H1 (cell line): ENCODE results near the gene LPGAT1. TPM values are rescaled to one million over a fixed set of nuclear protein-coding genes. Genes with fewer than 3 reads are reported as not detected.

Source experiments
- ATF3 ChIP-seq: IDR thresholded peaks from 2 replicates; pipeline ENCODE4 v1.6.1; 2011; ENCODE audit warnings: low read depth, mild to moderate bottlenecking, low read length; ENCODE audit not compliant: insufficient read depth
- CBX5 ChIP-seq: fragments of 300-800, 300-1000 bp; sonication (generic); IDR thresholded peaks from 2 replicates; pipeline ENCODE4 v1.7.1; 2016; ENCODE audit warnings: antibody characterized with exemption, low read length, low read depth
- HDAC2 ChIP-seq, 2 experiments: fragments of 300-600 bp in 1 of 2; sonication (generic) in 1 of 2; IDR thresholded peaks; 2 replicates each; pipeline ENCODE4 v1.6.1; 2011 to 2012; ENCODE audit warnings: low read depth in 2 of 2, low read length in 2 of 2, mild to moderate bottlenecking in 2 of 2, moderate library complexity in 2 of 2, borderline replicate concordance in 1 of 2, inconsistent platforms in 1 of 2
- TAF7 ChIP-seq: optimal IDR thresholded peaks from 2 replicates; pipeline ENCODE3; 2011; ENCODE audit warnings: low read depth, mild to moderate bottlenecking, inconsistent platforms, low read length, moderate library complexity, borderline replicate concordance
- polyA plus RNA-seq, 7 experiments: library from polyadenylated mRNA; depleted of rRNA in 3 of 7; stranded (reverse) in 5 of 7; unstranded in 2 of 7; fragments of >200 nt in 5 of 7; fragments of 200-250 nt in 2 of 7; gene quantifications; 1 replicate in 5 of 7; 2 replicates in 1 of 7; 4 replicates in 1 of 7; pipeline versions ENCODE4 v1.2.1 to v1.2.3, GENCODE V29; 2011 to 2013; ENCODE audit warnings: missing spikeins in 2 of 7, mixed read lengths in 2 of 7
- total RNA-seq: library from RNA; stranded (reverse); fragmentation: NEBNext Ultra II Directional; extraction: Animal tissue kit (Norgen Biotek cat#: 25700); gene quantifications from 2 replicates; pipeline ENCODE4 v1.2.1, GENCODE V29; 2021

Gene LPGAT1
- total and polyA plus RNA-seq, 2 of the 8 experiments (the other 6 are each of a cell fraction or from before 2014, with no cell fraction given): 2.3 to 13.5 TPM

- TF ChIP-seq ATF3 (no peak), CBX5 (no peak), TAF7 (no peak), HDAC2 (IDR thresholded peaks at IDR 0.05; ENCODE audit: borderline replicate concordance in 1 of 2, low read depth in 2 of 2, low read length in 2 of 2) (no peak)
These were observed 4.6 kb downstream of the LPGAT1 start (continued) for GRCh38 chr1:211825980-211826379.
